LHCN-M2 (cell line): ENCODE measurements around the gene LGI2. TPM values are rescaled to one million over a fixed set of nuclear protein-coding genes. Genes with fewer than 3 reads are reported as not detected.
"Not testable (repeated sequence)": the region's sequence is repeated elsewhere in the genome, so short reads cannot be mapped to it uniquely, and the experiment has no call there.

Experiments
- DNase-seq: peaks from one replicate; pipeline ENCODE4 v3.0.0-alpha.2; 2012; ENCODE audit warnings: low read depth
- polyA plus RNA-seq: library from polyadenylated mRNA; unstranded; fragments of >200 nt; gene quantifications from one replicate; pipeline ENCODE4 v1.2.1, GENCODE V29; 2012; ENCODE audit warnings: missing spikeins
- total RNA-seq: library from RNA; depleted of rRNA; stranded (reverse); fragments of >200 nt; gene quantifications from 2 replicates; pipeline ENCODE4 v1.2.3, GENCODE V29; 2014; rRNA removed

LGI2 gene, protein sequence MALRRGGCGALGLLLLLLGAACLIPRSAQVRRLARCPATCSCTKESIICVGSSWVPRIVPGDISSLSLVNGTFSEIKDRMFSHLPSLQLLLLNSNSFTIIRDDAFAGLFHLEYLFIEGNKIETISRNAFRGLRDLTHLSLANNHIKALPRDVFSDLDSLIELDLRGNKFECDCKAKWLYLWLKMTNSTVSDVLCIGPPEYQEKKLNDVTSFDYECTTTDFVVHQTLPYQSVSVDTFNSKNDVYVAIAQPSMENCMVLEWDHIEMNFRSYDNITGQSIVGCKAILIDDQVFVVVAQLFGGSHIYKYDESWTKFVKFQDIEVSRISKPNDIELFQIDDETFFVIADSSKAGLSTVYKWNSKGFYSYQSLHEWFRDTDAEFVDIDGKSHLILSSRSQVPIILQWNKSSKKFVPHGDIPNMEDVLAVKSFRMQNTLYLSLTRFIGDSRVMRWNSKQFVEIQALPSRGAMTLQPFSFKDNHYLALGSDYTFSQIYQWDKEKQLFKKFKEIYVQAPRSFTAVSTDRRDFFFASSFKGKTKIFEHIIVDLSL
- total RNA-seq = not detected in 2 replicates
- polyA plus RNA-seq = not detected

GRCh38 chr4:25030277-25031076, at the start of gene LGI2:
Gene LGI2 (minus strand): TSS chr4:25030946. CDS start chr4:25030693, 253 bp downstream.
- DNase-seq = no peak

DNA sequence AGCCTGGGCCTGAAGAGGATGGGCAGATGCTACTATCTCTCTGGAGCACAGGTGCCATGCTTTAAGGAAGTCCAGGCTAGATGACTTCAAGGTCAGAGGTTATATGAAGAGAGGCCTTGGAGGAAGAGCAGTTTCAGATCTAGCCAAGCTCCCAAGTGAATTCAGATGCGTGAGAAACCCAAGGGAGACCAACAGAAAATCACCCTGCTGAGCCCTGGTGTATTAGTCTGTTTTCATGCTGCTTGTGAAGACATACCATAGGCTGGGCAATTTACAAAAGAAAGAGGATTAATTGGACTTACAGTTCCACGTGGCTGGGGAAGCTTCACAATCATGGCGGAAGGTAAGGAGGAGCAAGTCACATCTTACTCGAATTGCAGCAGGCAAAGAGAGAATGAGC, 47.8 kb upstream of the LGI2 start:
- DNase-seq = no peak

DNA sequence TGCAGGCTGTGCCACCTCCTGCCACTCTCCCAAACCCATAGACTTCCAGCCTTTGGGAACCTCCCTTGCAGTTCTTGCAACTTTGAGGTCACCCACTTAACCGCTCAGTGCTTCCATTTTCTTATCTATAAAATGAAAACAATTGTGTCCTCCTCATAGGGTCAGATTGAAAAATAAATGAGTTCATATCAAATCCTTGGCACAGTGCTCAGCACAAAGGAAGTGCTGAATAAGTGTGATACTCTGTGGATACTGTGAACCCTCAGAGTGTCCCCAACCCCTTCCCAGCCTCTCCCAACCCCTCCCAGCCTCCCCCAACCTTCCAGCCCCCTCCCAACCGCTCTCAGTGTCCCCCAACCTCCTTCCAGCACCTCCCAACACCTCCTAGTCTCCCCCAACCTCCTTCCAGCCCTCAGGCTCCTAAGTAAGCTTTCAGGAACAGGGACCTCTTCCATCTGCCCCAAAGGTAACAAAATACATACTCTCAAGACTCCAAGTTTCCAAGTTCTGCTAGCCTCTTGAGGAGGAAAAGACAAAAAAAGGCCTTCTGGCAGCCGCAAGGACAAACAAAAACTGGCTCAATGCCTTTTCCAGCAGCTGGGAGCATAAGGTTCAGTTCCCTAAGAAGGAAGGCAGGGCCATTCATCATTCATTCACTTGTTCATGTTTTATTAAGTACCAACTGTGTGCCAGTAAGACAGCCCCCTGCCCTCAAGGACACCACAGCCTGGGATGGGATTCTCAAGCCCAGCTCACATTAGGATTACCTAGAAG, 46.1 kb upstream of the LGI2 start:
- no peak for DNase-seq

DNA sequence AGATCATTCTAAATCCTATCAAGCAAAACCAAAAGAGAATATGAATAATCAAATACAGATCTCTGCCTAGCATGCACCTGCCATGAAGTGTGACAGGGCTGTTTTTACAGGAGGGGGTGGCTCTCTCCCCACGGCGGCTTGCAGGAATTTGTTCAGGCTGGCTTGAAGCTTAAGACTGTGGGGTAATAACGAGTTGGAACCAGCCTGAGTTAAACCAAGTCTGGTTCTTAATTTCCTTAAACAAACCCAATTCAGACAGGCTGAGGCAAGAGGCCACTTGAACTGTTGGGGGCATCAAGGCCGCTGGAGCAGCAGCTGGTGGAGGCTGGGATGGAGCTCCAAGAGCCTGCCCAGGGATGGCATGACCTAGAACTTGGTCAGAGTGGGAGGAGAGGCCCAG, 45.1 kb upstream of the LGI2 start:
- no peak for DNase-seq

DNA sequence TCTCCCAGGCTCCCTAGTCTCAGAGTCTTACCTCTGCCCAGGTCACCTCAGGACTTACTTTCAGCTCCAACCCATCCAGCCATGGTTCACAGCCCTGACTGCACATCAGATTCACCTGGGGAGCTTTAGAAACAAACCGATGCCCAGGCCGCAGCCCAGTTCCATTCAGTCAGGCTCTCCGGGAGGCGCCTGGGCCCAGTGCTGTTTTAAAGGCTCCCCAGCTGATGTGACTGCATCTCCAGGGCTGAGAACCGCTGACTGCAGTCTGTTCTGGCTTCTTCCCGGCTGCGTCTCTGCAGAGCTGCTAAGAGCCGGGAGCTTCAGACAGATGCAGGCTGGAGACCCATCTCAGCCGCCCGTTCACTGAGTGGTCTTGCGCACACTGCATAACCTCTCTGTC, 44.4 kb upstream of the LGI2 start:
- no peak for DNase-seq

DNA sequence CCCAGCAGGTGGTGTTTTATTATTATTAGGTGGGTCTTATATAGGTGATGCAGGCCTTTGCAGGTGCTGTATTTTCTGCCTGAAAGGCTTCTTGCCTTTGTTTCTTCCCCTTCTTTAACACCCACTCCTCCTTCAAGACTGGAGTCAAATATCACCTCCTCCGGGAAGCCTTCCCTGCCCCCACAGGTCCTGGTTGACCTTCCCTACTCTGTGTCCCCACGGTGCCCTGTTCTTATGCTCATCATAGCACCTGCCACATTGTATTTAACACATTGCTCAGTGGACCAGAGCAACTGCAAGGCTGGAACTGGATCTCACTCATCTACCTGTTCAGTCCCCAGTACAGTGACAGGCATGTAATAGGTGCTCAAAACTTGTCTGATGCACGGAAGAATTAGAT, 39.8 kb upstream of the LGI2 start:
- no peak for DNase-seq

- DNase-seq = no peak
Measured at GRCh38 chr4:25069014-25069413, 38.3 kb upstream of the LGI2 start.

- DNase-seq = no peak
Measured at GRCh38 chr4:25068386-25068785, 37.6 kb upstream of the LGI2 start.

GRCh38 chr4:25065932-25066590, 35.3 kb upstream of the LGI2 start:
- DNase-seq = peak; percentile 5

DNA sequence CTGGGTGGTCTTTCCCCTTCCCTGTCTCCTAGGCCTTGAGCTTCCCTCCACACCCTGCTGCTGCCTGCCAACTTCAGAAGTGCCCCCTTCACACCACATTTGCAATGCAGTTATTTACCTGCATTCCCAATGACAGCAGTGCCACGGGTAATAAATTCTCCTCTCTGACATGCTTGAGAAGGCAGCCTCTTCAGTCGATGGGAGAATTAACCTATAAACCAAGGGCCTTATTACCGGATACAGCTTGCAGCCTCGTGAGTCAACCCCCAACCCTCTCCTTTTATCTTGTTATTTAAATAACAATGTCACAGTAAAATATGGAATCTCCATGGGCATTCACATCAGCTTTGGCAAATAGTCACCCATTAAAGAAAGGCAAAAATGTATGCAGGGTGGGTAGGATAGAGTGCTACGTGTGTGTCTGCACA, 34.7 kb upstream of the LGI2 start:
- no peak for DNase-seq

- DNase-seq = not testable (repeated sequence)
Measured at GRCh38 chr4:25064447-25064846, 33.7 kb upstream of the LGI2 start.

- DNase-seq = no peak
Measured at GRCh38 chr4:25063116-25063515, 32.4 kb upstream of the LGI2 start.

DNA sequence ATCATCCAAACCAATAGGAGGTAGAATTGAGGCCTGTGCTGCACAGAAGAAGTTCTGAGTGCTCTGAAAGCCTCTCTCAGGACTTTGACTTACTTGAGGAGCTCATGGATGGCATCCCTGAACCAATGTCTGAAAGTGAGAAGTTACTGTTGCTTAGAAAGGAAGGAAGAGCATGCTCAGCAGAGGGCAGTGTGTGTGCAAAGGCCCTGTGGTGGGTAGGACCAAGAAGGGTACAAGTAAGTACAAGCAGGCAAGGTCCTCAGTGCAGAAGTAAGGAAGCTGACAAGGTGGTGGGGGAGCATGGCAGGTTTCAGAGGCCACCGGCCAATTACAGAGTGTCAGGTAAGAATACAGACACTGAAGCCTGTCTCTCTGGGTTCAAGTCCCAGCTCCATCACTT, 31.4 kb upstream of the LGI2 start:
- DNase-seq = no peak

DNA sequence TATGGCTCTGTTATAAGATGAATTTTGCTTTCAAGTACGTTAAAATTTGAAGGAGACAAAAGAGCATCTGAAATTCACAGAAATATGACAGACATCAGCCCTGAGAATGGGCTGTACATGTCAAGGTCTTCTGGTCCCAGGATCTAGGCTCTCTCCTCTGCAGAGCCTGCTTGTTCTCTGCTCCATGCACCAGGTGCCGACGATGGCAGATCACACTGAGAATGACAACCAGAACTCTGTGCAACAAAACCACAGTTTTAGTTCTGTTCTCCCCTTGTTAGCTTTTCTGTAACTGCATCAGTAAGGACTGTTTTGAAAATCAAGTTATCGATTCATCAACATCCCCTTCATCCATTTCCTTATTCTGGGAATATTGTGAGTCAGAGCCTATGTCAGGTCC, 30.9 kb upstream of the LGI2 start:
- no peak for DNase-seq

- no peak for DNase-seq
Measured at GRCh38 chr4:25060963-25061340, 30.2 kb upstream of the LGI2 start.

DNA sequence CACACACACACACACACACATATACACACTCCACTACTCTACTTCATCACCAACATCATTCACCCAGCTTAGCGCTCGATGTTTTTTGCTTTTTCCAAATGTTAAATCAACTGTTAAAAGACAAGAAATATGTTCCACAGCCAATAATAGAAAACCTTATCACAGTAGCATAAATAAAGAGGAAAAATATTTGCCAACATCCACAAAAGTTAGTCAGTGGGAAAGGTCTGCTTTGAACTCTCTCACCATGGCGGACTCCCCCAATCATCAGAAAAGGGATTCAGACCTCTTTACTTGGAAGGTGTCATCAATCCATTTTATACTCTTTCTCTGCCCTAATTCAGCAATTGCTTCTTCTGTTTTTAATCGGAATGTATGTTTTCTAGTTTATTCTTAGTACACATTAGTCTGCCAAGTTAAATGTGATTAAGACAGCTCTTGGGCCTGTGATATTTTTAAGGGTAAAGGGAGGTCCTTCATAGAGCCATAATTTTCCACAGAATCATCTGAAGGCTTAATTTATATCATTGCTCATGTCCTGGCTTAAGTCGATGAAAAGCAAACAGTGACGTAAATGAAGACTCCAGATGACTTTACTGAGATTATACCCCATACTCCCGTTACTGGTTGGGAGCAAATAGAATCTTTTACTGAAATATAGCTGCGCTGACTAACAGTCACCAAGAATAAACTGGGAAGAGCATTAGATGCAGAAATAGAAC, 29.7 kb upstream of the LGI2 start:
- no peak for DNase-seq

- DNase-seq = no peak
Measured at GRCh38 chr4:25059791-25060190, 29.0 kb upstream of the LGI2 start.

GRCh38 chr4:25058796-25059195, 28.1 kb upstream of the LGI2 start:
- no peak for DNase-seq

GRCh38 chr4:25057299-25057698, 26.6 kb upstream of the LGI2 start:
- no peak for DNase-seq

- DNase-seq = not testable (repeated sequence)
Measured at GRCh38 chr4:25052037-25052436, 21.3 kb upstream of the LGI2 start.

GRCh38 chr4:25051534-25051933, 20.8 kb upstream of the LGI2 start:
- peak; percentile 39 for DNase-seq
